ENCODE measurements around the gene CETN2. TPM values are rescaled to one million over a fixed set of nuclear protein-coding genes. Genes with fewer than 3 reads are reported as not detected.

CETN2 gene
- total and polyA plus RNA-seq, 12 donors, result 26.8 to 170 (median 34.3) TPM

- intact Hi-C loops (cut with DNase I), result no loop called here
- Histone ChIP-seq H3K4me1 (replicated peaks in 1 of 2) (no peaks in the 10 kb centered on the region), H3K27me3 (no peaks in the 10 kb centered on the region), H3K4me3 (no peak overlapping the region), H3K9me3 (replicated peaks in 1 of 3) (no peaks in the 10 kb centered on the region), H3K36me3 (replicated peaks in 1 of 2) (peaks cover 0 to 25% of the 10 kb centered on the region in 2 donors), H3K27ac (no peak overlapping the region)
- DNase-seq, result no peak
- TF ChIP-seq, protein P1, sequence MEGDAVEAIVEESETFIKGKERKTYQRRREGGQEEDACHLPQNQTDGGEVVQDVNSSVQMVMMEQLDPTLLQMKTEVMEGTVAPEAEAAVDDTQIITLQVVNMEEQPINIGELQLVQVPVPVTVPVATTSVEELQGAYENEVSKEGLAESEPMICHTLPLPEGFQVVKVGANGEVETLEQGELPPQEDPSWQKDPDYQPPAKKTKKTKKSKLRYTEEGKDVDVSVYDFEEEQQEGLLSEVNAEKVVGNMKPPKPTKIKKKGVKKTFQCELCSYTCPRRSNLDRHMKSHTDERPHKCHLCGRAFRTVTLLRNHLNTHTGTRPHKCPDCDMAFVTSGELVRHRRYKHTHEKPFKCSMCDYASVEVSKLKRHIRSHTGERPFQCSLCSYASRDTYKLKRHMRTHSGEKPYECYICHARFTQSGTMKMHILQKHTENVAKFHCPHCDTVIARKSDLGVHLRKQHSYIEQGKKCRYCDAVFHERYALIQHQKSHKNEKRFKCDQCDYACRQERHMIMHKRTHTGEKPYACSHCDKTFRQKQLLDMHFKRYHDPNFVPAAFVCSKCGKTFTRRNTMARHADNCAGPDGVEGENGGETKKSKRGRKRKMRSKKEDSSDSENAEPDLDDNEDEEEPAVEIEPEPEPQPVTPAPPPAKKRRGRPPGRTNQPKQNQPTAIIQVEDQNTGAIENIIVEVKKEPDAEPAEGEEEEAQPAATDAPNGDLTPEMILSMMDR (IDR thresholded peaks at IDR 0.05), result no peak
- no peak for TF ChIP-seq POLR2A (IDR thresholded peaks at IDR 0.05)
- whole genome bisulfite sequencing, 4 donors, result 76 to 89% (median 83%) methylated on average over 3 of the region's 3 CpGs
Observed at GRCh38 chrX:152861116-152861515, 30.6 kb upstream of the CETN2 start.

DNA sequence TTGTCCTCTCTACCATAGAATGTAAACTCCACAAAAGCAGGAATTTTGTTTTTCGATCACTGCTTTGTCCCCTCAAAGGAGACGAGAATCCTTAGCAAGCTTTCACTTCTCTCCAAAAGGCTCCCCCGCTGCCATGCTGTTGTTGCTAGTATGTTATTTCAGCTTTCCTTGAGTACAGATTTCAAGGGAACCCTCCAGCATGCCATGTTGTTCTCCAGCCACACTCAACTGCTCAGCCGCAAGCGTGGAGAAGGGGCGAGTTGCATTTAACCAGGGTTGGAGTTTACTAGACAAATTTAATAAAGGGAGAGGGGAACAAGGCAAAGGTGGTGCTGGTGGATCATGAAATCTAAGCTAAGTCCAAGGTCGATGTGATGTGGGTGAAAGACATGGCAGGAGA lies 23.4 kb upstream of the CETN2 start:
- intact Hi-C loops (cut with DNase I), result no loop called here
- H3K27ac ChIP-seq, result no peak overlapping the region
- no peaks in the 10 kb centered on the region for H3K27me3 ChIP-seq
- 88 to 98% (median 94%) methylated on average over 7 of the region's 7 CpGs for WGBS, 4 donors
- no peaks in the 10 kb centered on the region for H3K9me3 ChIP-seq (replicated peaks in 1 of 3)
- H3K36me3 ChIP-seq (replicated peaks in 1 of 2), result peaks cover 0 to 16% of the 10 kb centered on the region in 2 donors
- no peaks in the 10 kb centered on the region for H3K4me1 ChIP-seq (replicated peaks in 1 of 2)
- no peak overlapping the region for H3K4me3 ChIP-seq
- DNase-seq, result no peak
- TF ChIP-seq POLR2A (IDR thresholded peaks at IDR 0.05), result no peak
- TF ChIP-seq, protein P1 (IDR thresholded peaks at IDR 0.05), result no peak

DNA sequence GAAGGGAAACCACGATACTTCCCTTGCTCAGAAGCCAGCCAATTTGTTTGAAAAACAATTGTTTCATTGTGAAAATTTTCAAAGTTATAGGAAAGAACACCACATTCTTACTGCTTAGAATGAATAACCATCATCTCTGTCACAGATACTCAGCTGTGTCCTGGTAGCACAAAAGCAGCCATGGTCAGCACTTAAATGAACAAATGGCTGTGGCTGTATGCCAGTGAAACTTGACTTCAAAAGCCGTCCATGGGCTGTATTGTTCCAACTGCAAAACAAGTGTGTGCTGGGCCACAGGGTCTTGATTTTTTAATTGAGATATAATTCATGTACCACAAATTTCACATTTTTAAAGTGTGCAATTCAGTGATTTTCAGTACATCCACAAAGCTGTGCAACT lies 19.9 kb upstream of the CETN2 start:
- DNase-seq, result no peak
- Histone ChIP-seq H3K4me1 (replicated peaks in 1 of 2) (no peaks in the 10 kb centered on the region), H3K27me3 (no peaks in the 10 kb centered on the region), H3K9me3 (replicated peaks in 1 of 3) (no peaks in the 10 kb centered on the region), H3K4me3 (no peak overlapping the region), H3K27ac (no peak overlapping the region), H3K36me3 (replicated peaks in 1 of 2) (peaks cover 0 to 6% of the 10 kb centered on the region in 2 donors)
- TF ChIP-seq, protein P1 (IDR thresholded peaks at IDR 0.05), result no peak
- TF ChIP-seq POLR2A (IDR thresholded peaks at IDR 0.05), result no peak
- 68 to 88% (median 77%) methylated on average over 1 to 2 of the region's 2 CpGs for WGBS, 4 donors
- intact Hi-C loops (cut with DNase I), result no loop called here

DNA sequence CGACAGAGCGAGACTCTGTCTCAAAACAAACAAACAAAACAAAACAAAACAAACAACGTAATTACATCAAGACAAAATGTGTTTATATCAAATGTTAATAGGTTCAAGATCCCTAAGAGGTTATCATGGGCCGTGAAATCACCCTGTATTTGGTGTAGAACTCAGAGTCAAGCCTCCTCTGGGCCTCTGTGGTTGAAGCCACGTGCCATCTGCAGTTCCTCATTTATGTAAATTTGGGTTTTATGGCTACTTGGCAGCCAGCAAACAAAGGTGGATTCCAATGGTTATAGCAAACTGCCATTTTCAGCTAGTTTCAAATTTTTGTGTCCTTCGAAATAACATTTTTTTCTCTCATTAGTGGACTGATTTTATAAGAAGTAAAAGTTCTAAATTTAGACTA lies 16.7 kb upstream of the CETN2 start:
- intact Hi-C loops (cut with DNase I), result no loop called here
- H3K27me3 ChIP-seq, result no peaks in the 10 kb centered on the region
- TF ChIP-seq, protein P1 (IDR thresholded peaks at IDR 0.05), result no peak
- no peak for TF ChIP-seq POLR2A (IDR thresholded peaks at IDR 0.05)
- H3K4me1 ChIP-seq (replicated peaks in 1 of 2), result peaks cover 0 to 4% of the 10 kb centered on the region in 2 donors
- H3K9me3 ChIP-seq (replicated peaks in 1 of 3), result no peaks in the 10 kb centered on the region
- no peak overlapping the region for H3K4me3 ChIP-seq
- H3K27ac ChIP-seq, result no peak overlapping the region
- DNase-seq, result no peak
- WGBS, 4 donors, result 74 to 84% (median 79%) methylated on average over 6 of the region's 6 CpGs
- peaks cover 0 to 6% of the 10 kb centered on the region in 2 donors for H3K36me3 ChIP-seq (replicated peaks in 1 of 2)

All from adrenal gland (tissue), 12 donors.